ENCODE measurements around the gene CLDND2.
A peak's percentile ranks its signal among the peaks of the same experiment; 100 is the strongest.

CLDND2 gene

GRCh38 chr19:51352783-51353360 lies 15.9 kb downstream of the CLDND2 start:
- no peak for DNase-seq

GRCh38 chr19:51351266-51351990 lies 17.4 kb downstream of the CLDND2 start:
- no peak for DNase-seq

DNA sequence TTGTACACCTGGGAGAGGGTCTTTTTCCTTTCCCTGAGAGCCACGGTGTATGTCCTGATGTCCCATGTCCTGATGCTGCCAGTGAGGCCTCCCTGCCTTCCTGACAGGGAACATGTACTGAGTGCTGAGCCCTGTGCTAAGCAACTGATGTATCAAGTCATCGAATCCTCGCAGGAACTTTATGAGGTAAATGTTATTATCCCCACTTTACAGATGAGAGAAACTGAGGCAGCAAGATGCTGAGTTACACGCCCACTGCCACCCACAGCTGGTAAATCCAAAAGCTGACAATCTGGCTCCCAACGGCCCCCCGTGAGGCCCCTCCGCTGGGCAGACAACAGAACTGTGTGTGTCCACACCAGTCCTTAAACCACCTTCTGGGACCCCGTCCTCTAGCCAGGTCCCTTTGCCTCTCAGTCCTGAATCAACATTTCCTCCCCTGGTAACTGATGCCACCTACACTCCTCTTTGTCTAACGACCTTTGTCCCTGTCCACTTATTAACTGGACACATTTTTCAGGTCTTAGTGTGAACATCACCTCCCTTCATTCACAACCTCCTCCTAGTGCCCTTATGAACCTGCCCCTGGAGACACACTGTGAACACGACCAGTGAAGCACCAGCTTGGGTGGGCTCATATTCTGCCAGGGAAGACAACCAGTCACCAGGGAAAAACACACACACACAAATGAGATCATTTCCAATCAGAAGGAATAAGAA lies 21.4 kb downstream of the CLDND2 start:
- no peak for DNase-seq

- DNase-seq: no peak
Observed at GRCh38 chr19:51346742-51347141, 22.1 kb downstream of the CLDND2 start.

DNA sequence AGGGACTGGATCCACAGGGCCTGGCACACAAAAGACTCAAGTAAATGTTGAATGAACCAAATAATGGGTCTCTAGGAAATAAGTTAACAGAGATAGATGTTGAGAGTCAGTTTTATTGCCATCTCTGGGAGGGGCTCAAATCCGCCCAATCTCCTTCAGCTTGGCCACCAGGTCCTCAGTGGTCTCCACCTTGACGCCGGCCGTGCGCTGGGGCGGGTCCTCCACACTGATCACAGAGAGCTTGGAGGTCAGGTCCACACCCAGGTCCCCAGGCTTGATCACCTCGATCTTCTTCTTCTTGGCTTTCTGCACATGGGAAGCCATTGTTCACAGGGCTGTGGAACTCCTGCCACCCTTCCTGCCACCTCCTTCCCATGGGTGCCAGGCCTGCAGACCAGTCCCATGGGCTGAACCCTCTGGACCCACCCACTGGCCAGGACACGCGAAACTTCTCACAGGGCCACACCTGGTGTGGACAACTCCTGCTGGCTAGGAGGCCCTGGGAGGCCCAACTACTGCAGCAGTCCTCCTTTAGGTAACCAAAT lies 23.7 kb downstream of the CLDND2 start:
- DNase-seq: no peak

DNA sequence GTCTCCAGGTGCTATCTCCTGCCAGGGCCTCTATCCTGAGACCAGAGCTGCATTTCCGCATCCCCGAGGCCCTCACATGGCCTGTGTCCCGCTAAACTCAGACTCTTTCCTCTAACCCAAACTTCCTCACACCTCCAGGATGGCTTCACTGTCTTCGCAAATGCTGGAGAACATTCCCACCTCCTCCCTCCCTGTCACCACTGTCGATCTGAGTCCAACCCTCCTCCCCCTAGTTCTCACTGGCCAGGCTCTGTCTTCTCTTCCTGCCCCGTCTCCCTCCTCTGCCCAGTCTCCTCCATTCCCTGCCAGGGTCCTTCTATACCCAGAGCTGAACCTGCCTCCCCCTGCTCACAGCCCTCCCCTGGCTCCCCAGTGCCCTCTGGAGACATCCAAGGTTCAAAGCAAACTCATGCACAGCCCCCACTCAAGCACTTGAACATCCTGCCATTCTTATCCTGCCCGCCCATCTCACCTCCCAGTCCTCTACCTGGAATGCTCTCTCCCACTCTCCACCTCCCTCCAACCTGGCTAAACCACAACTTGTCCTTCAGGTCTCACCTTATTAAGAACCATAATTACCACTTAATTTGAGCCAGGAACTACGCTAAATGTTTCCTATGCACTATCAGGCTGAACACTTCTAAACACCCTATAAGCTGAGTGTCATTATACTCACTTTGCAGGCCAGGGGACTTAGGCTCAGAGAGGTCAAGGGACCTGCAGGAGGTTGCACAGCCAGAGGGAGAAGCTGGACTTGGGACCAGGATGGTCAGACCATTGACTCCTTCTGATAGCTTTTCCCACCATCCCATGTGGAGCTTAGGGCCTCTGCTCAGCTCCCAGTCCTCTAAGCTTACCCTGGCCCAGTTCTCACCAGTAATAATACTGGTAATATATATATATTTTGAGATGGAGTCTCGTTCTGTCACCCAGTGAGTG lies 25.9 kb downstream of the CLDND2 start:
- DNase-seq: no peak

- DNase-seq: no peak
Observed at GRCh38 chr19:51341976-51342580, 26.7 kb downstream of the CLDND2 start, which contains the start of gene VSIG10L. VSIG10L (minus strand) TSS chr19:51342139; CDS start chr19:51342124, 15 bp downstream.

GRCh38 chr19:51341066-51341465 lies 27.7 kb downstream of the CLDND2 start:
- no peak for DNase-seq

GRCh38 chr19:51339687-51340656 lies 28.8 kb downstream of the CLDND2 start:
- peak; percentile 92 for DNase-seq

GRCh38 chr19:51339313-51339686 lies 29.5 kb downstream of the CLDND2 start:
- peak; percentile 54 for DNase-seq

- DNase-seq: peak; percentile 84
Observed at GRCh38 chr19:51338563-51339312, 30.1 kb downstream of the CLDND2 start.

- no peak for DNase-seq
Observed at GRCh38 chr19:51337861-51338562, 30.8 kb downstream of the CLDND2 start.

- no peak for DNase-seq
Observed at GRCh38 chr19:51337141-51337860, 31.5 kb downstream of the CLDND2 start.

DNA sequence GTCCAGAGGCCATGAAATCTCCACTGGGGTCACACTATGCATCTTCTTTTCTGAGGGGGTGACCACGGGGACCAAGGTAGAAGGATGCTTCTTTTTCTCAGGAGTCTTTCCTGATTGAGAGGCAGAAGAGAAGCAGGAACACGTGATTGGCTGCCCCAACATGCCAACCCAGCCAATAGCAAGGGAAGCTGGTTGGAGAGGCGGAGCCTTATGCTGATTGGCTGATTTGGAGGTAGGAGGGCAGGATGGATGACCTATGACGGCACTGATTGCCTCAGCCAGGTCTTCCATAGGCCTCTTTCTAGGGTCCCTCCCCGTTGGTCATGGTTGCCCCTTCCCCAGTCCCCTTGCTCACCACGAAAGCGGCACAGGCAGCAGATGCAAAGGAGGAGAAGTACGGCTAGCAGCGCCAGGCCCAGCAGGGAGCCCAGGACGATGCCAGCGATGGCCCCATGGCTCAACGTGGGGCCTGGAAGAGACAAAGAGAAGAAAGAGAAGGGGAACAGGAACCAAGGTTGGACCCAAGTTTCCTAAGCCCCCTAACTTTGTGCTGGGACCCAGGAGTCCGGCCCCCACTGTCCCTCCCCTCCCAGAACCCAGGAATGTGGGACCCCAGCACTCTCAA lies 34.9 kb downstream of the CLDND2 start:
- DNase-seq: no peak

DNA sequence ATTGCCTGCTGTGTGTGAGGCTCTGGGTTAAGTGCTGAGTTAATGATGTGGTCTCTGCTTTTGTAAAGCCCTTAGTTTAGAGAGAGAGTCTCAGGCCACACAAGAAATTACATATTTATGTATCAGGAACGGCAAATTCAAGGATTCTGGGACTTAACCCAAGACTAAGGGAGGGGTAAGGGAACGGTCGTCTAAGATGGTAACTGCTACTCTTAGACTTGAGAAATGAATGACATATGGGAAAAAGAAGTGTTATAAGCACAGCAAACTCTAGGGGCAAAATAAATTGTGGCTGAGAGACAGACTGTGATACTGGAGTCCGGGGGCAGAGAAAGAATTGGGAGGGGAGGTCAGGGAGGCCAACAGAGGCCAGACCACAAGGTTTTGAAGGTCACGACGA lies 37.1 kb downstream of the CLDND2 start:
- no peak for DNase-seq

DNA sequence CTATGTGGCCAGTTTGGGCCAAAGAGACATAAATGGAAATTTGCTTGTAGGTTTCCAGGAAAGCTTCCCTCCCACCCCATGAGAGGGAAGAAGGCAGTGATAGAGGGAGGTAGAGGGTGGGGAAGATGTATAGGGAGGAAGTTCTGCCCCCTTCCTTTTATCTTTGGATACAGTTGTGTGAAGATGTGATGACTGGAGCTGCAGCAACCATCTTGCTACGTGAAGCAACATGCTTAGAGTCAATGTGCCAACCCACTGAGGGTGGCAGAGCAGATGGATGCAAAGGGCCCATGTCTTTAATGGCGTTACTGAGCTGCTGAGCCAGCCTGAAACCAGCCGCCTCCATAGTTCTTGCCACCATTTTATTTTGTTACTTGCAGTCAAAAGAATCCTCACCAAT lies 37.6 kb downstream of the CLDND2 start:
- DNase-seq: no peak

- no peak for DNase-seq
Observed at GRCh38 chr19:51330366-51330765, 38.4 kb downstream of the CLDND2 start.

DNA sequence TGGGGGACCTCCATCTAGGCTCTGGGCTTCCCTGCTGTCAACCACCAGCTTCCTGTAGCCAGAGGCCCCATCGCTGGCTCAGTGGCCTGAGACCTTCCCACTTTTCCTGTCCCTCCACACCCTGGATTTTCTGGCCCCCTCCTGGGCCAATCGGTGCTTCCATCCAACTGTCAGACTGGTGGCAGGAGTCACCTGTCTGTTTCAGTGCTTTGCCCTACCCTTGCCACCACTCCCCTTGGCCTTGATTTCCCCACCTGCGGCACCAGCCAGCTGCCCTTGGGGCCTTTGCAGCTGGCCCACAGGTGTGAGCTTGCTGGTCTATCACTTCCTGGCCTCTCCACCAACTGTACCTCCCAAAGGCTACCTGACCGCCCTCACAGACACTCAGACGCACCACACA lies 39.4 kb downstream of the CLDND2 start:
- no peak for DNase-seq

All from stimulated activated naive CD4-positive, alpha-beta T cell treated with Interleukin-2 at 50 U/mL for 16 hours (primary cell).